ENCODE data around the gene DPP4.

The DPP4 gene

DNA sequence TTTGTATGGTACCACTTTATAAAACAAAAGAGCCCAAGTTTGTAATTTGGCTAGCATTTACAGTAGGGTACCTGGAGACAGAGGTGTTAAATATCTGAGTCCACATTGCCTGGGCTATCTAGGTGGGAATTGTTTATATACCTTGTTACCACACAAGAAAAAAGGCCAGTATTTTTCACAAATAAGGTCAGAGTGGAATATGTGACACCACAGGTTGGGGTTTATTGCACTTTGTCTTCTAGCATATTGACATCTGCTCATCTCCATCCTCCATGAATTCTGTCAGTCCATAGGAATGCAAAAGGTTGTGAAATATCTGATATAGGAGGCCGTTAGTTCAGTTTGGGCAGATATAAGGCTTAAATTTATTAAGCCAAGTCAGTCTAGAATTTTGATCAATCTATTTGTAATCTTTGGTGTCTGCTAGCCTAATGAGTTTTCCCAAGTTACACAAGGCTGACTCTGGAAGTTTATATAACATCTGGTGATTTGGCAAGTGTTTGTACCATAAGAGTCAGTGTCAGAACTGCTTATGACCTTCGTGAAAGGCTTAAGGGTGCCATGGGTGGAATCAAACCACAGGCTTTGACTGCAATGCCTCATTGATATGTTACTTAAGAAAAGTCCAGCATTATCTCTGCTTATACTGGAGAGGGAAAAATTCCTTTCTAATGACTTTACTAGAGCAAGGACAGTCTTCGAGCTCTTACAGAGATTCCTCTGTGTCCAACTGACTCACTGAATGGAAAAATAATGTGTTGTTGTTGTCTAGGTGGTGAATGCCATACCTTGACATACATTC lies 11.3 kb upstream of the DPP4 start:
- DNase-seq, result no peak

DNA sequence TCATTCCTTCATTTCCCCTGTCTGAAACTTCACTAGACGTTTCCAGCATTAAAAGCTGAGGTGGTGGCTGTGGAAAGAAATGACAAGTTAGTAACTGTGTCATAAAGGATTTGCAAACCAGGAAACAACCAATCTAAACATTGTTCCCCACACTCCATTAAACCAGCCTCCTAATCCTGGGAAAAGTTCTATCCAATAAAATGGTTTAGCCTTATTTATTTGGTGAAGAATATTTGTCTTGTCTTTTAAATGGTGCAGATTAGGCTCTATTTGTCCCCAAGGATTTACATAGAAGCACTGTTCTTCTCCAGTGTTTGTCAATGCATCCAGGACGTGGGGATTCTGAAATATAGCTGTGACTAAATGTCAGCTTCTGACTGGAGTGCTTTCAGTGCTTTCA lies 10.5 kb upstream of the DPP4 start:
- no peak for DNase-seq

DNA sequence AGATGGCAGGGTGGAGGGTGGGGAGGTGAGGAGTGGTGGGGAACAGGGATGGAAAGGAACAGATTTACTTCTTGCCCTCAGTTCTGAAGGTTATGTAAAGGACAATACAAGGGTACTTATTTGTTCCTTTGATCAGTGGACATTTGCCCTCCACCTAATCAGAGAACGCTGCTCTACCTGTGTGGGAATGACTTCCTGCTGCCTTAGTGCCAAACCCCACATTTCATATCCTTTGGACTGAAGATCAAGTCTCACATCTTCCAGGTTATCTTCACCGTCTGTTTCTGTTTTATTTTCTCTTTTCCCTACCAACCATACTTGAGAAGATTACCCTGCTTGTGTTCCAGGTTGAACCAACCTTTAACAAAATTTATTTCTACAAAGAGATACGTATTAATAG lies 8.7 kb upstream of the DPP4 start:
- DNase-seq, result no peak

DNA sequence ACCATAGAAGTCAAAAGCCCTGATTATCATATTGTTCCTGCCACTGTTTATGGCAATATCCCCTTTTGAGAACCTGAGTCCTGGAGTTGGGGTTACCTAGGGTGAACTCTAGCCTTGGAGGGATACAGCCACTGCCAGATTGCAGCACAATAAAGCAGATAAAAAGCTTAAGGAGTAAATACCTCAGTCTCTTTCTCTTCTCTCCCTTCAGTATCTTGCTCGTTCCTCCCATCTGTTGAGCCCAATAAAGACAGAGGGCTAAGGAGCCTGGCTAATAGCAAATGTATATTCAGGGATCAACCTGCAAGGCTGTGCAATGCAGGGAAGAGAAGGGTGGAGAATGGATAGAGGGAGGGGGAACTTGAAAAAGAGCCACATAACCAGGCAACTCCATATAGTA lies 8.0 kb upstream of the DPP4 start:
- no peak for DNase-seq

DNA sequence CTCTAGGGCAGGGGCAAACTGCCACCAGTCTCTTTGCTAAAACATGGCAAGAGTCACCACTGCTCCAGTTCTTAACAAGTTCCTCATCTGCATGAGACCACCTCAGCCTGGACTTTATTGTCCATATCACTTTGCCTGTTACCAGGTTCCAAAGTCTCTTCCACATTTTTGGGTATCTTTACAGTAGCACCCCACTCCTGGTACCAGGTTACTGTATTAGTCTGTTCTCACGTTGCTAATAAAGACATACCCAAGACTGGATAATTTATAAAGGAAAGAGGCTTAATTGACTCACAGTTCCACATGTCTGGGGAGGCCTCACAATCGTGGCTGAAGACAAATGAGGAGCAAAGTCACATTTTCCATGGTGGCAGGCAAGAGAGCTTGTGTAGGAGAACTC lies 5.5 kb upstream of the DPP4 start:
- DNase-seq, result no peak

DNA sequence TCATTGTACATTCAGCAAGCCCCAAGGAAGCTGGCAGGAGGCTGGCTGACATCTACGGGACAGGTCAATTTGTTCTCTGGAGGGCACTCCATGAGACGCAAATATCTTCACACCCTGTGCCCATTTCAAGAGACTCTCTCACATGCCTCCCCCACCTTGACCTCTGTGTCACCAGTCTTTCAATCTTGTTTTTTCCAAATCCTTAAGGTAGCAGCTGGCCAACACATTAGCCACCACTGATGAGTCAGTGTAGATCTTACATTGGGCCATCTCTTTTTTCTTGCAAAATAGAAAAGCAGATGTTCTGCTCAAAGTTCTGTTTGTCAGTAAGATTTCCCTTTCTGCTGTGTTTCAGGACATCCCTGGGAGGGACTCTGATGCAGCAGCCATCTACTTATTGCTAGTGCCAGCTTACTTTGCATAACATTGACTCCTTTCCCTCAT lies 1.7 kb upstream of the DPP4 start:
- no peak for DNase-seq

DNA sequence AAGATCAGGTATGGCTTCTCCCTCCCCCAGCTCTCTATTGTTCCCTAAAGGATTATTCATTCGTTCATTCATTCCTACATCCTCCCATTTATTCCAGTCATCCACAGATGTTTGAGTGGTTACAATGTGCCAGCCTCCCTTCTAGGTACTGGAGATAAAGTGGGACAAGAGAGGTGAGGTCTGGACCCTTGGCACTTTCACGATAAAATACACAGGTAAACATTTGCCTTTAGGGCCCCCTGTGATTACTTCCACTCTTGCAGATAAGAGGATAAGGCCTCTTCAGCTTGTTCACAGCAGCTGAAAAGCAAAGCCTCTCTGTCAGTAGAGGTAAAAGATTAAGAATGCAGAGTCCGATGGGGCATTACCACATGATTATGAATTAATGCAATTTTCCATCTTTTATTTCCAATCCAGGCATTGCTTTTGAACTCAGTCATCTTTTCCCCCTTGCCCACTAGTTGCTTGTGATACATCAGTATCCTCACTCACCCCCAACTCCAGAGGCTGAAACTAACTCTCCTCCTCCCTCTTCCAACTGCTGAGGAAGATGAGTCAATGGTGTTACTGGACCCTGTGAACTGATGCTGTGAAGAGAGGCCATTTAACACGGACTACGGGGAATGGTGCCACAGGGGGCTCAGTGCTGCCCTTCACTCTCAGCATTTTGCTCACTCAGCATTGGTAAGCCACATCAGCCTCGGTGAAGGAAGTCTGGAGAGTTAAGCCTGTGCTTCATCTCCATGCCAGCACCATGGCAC lies 1.1 kb upstream of the DPP4 start:
- DNase-seq, result no peak

DNA sequence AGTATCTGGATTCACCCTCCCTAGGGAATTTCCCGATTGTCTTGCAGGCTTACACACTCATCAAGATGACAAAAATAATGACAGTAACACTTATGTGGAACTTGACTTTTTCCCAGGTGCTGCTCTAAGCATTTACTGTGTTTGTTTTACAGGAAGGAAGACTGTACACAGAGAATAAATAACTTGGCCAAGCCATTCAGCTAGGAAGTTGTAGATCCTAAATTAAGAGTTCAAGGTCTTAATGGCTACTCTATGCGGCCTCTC lies 549 bp upstream of the DPP4 start:
- DNase-seq, result no peak

DNA sequence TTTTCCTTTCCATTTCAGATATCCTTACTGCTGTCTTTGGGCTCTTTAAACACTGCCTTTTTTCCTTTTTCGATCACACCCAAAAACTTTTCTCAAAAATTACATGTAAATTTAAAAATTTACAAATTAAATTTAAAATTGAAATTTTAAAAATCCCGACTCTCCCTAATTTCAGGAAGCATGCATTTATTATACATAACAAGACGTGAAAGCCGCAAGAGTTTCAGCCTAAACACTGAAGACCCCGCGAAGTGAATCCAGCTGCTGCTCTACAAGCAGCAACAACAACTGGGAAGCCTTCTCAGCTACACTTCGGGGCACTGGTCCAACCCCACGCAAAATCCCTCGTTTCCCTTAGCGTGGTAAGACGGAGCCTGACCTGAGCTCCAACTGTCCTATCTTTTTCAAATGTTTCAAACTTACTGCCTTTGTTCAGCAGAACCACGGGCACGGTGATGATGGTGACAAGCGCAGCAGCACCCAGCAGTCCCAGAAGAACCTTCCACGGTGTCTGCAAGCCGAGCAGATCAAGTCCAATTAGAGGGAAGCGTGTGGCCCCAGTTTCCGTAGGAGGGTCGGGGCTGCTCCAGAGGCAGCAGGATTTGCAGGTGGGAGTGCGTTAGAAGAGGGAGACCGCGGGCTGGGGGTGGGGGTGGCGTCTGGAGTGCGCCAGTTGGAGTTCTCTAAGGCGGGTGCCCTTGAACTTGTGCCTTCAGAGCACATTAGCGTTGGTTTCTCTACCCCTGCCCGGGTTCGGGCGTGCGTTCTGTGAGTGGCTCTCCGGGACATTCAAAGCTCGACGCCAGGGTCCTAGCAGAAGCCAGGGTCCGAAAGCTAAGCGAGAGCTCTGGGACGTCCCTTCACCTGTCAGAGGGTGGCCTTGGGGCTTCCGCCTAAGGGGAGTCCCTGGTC lies 783 bp downstream of the DPP4 start:
- no peak for DNase-seq

DNA sequence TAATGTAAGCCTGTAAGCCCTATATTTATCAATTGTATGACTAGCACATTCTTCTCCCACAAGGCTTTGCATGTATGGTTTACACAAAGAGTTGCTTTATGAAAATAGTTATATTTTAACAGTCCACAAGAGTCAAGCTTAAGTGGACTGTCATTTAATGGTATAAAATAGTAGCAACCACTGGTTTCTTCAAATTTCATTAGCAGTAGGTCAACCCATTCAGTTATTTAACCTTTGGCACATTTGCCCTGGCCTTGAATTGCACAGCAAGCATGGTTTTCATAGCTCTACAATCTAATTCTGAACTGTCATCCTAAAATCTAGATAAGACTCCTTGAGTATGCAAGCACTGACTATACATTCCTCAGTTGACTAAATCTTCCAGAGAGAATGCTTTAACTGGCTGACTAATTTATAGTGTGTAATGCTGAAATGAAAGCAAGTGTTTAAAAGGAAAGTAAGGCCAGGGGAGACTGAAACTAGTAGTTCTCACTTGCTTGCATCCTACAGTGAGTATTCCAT lies 1.8 kb downstream of the DPP4 start:
- DNase-seq, result no peak

DNA sequence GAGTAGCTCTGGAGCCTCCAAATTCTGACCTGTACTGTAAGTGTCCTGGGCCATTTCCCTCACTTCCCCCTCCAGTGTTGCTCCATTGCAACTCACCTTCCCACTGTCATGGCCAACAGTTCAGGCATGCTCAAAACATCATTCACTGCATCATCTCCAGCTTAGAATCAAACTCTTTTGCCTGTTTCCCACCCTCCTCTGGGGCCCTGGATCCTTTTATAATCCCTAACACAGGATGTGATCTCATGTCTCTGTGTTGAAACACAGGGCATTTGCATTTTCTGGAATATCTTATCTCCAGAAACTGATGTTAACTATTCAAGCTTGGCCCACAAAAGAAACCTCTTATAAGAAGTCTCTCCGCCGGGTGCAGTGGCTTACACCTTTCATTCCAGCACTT lies 3.0 kb downstream of the DPP4 start:
- no peak for DNase-seq

DNA sequence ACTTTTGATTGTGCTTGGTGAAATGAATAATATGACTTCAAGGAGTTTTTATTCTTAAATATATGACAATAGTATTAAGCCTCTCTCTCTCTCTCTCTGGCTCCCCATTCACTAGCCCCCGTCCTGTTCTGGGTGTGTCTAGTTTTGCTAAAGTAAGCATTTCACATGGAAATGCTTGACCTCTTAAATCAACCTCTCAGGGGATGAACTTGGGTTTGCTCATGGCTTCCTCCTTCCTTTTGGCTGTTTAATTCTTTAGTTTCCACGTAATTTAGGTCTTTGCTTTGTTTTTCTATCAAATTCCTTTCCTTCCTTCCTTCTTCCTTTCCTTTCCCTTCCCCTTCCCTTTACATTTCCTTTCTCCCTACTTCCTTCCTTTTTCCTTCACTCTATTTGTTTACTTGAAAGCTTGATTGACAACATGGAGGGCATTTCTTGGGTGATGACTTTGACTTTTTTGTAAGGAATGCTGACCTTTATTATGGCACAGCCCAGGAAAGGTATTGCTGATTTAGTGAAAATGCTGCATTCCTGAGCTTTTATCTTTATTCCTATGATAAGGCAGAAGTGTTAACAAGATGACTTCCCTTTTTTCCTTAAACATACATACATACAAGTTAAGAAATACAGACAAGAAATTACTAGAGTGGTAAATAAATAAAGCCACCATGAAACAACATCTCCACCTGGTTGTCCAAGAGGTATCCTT lies 3.6 kb downstream of the DPP4 start:
- DNase-seq, result no peak

DNA sequence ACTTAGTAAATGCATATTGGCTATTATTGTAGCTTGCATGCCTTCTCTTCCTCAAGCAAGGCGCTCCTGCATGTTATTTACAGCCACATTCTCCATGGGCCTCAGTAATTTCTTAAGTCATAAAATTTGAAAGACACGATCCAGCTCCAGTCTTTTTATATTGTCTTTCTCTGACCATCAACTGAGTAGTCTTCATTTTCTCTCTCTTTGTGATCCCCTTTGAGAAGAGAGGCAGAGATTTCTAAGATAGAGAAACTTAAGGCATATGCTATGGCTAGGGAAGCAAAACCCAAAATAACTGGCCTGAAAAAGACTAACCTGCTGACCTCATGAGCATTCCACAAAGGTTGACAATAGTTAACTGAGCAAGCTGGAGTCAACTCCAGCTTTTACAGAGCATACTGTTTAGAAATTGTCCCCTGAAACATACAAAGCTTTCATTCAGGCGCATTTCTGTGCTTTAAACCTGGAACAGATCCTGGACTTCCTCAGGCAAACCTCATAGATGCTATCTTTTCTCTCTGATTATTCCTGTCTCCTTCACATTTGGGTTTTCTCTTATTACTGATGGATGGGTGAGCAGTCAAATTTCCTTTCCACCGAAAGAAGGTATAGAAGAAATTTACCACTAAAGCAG lies 4.6 kb downstream of the DPP4 start:
- no peak for DNase-seq

DNA sequence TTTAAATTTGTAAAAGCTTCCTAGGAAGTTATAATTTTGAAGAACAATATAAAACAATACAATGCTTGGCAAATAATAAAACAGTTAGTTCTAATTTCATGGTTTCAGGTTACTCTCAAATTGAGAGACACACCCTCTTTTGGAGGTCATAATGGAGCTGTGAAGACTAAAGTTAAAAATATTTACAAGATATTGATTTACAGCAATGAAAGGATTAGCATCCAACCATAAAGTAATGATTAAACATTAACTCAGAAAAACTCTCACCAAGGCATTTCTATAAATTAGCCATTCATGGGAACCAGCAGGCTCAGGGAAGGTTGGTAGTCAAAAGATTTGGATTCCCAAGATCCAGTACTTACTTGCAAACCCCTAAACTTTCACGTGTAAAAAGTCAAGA lies 6.4 kb downstream of the DPP4 start:
- DNase-seq, result no peak

DNA sequence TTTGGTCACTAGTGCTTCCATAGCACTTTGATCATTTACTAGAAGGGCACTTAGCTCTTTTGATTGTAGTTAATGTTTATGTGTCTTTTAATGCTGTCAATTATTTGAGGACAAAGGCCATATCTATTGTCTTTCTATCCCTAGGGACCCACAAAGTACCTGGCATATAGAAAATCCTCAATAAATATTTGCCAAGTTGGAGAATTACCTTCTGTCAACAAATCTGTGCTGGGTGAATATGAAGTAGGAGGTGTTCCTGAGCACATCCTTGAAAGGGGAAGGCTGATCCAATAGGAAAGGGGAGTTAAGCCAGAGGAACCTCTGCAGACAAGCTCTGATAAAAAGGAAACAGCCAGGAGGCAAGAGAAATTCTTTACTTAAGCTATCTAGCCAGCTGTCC lies 8.2 kb downstream of the DPP4 start:
- DNase-seq, result no peak

DNA sequence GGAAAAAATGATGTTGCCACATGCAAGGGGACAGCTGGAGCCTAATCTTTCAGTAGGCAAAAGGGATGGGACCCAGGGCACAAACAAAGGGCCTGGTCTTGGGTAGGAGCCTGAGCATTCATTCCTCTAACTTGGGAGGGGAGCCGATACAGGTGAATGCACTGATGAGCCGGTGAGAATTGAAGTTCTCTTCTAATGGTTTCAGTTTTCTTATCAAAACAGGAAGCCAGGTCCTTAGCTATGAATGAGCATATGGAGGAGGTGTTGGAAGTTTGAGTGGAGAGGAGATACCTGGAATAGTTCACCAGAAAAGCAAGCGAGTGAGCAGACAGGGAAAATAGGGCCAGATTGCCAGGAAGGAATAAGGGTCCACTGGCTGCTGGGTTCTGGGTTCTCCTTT lies 10.1 kb downstream of the DPP4 start:
- DNase-seq, result no peak

DNA sequence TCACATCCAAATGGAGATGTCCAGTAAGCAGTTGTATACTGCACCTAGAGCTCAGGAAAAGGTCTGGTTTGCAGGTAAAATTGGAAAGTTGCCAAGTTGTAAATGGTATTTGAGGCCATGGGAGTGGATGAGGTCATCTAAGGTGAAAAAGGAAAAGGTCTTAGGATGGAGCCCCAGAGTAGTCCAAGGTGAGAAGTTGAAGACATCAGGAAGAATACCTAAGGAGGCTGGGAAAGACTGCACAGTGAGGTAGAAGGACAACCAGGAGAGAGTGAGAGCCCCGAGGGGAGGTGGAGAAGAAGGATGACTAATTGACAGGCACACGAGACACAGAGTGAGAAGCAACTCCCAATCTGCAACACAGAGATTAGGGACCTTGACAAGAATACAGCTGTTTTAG lies 10.7 kb downstream of the DPP4 start:
- no peak for DNase-seq

DNA sequence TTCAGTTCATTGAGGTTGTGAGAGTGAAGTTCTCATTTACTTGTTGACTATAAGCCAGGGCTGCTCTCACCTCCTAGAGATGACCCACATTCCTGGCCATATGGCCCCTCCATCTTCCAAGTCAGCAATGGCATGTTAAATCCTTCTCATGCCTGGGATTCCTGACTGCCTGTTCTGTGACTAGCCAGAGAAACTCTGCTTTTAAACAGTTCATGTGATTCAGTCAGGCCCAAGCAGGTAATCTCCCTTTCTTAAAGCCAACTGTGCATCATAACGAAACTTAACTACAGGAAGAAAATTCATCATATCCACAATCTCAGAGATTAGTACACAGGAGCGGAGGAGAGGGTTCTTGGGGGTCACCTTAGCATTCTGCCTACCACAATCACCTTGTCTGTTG lies 11.5 kb downstream of the DPP4 start:
- DNase-seq, result no peak

DNA sequence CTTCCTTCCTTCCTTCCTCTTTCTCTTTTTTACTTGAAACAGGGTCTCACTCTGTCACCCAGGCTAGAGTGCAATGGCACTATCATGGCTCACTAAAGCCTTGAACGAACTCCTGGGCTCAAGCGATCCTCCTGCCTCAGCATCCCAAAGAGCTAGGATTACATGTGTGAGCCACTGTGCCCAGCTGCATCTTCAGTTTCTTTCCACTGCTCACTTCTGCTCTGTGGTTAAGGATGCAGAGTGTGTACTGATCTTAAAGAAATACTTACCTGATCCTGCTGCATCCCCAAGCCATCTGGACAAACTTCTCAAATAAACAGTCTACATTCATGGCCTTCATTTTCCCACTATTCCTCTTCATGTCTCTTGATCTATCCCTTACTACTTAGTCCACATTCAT lies 13.0 kb downstream of the DPP4 start:
- DNase-seq, result no peak

DNA sequence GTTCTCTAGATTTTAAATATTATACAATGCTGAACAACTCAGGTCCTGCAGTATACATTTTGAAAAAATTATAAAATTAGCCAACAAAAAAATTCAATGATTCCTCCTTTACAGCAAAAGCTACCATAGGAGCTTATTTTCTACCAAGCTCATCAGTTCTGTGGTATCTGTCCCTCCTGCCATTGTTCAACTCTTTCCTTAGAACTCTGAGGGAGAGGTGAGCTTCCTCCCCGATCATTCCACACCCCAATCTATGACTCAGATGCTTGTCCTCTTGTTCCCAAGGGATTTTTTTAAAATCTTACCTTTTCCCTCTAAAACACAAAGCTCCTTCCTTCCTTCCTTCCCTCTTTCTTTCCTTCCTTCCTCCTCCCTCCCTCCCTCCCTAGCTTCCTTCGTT lies 13.5 kb downstream of the DPP4 start:
- no peak for DNase-seq

DNA sequence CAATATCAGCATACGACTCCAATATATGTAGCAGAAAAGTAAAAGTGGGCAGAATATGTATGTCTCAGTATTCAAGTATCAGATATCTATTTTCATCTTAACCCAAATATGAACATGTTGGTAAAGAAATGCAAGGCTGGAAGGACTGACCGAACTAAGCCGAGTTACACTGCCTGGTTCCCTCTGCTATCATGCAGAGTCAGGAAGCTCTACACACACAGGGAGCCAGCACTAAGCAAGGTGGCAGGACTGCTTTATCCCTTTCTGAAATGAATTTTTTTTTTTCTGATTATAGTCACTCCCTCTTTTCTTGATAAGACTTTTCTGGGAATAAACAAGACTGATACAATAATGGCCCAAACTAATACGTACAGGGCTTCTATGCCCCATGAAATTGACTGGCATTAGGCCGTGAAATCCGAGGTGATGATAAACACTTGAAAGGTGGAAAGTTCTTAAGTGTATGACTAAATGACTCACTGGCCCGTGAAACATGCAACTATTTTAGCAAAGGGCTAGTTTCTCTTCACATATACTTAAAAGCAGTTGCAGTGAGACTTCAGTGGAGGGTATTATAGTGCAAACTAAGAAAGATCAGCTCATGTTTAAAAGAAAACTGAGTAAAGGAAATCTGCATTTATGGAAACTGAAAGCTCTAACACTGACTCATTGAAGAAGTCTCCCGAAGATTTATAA lies 14.9 kb downstream of the DPP4 start:
- DNase-seq, result no peak

DNA sequence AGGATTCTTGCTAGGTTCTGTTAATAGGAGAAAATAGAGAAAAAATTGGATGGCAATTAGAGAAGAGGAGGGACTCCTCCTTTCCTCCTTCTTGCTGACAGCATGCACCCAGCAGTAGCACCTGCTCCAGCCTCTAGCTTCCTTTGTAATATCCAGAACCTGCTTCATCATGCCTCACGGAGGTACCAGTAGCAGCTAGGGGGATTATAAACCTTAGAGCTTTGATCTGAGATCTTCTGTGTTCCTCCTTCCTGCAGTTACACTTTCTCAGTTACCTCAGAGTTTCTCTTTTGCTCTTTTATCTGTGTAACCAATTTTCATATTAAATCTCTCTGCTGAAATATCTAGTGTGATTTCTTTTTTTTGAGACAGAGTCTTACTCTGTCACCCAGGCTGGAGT lies 16.6 kb downstream of the DPP4 start:
- no peak for DNase-seq

Data from DMS 273 treated with DMSO at 0.1 percent for 48 hours (cell line).